ENCODE results near the gene HSH2D.

- TF ChIP-seq CTCF (IDR thresholded peaks at IDR 0.05) (no peak), POLR2A (IDR thresholded peaks at IDR 0.05) (no peak), POLR2AphosphoS5 (IDR thresholded peaks at IDR 0.05; ENCODE audit: insufficient read depth in 1 of 2, low read depth in 1 of 2) (no peak)
Measured at GRCh38 chr19:16168465-16169081, 25.1 kb downstream of the HSH2D start.
